ENCODE data around the gene DEPDC5. TPM values are rescaled to one million over a fixed set of nuclear protein-coding genes. Genes with fewer than 3 reads are reported as not detected.

The DEPDC5 gene
- total RNA-seq, 2 donors from 2014 or later, result 31.9 to 43.2 TPM

GRCh38 chr22:31869739-31870138, 115.9 kb downstream of the DEPDC5 start:
- Histone ChIP-seq H3K4me3 (ENCODE audit: low read length) (no peak overlapping the region), H3K27ac (ENCODE audit: low read depth, low read length) (no peak overlapping the region), H3K9ac (ENCODE audit: extremely low read depth, low read length, poor library complexity, severe bottlenecking) (no peak overlapping the region), H3K27me3 (ENCODE audit: control insufficient read depth, insufficient read depth, low read length, poor library complexity, severe bottlenecking) (no peaks in the 10 kb centered on the region), H3K4me1 (ENCODE audit: control insufficient read depth, insufficient read depth, low read length) (no peaks in the 10 kb centered on the region), H3K36me3 (ENCODE audit: control insufficient read depth, insufficient read depth, low read length) (peaks cover 26% of the 10 kb centered on the region), H3K9me3 (ENCODE audit: control insufficient read depth, low read length) (no peaks in the 10 kb centered on the region)
- Mint-ChIP-seq H3K9me3 (no peaks in the 10 kb centered on the region), H3K27ac (no peak overlapping the region), H3K4me3 (no peak overlapping the region), H3K27me3 (ENCODE audit: insufficient read depth) (no peaks in the 10 kb centered on the region), H3K4me1 (no peaks in the 10 kb centered on the region), H3K36me3 (ENCODE audit: low read depth) (peaks cover 47% of the 10 kb centered on the region)
- TF ChIP-seq CTCF (conservative IDR thresholded peaks at IDR 0.05), result no peak
- DNase-seq, result no peak
- 89% methylated on average over 5 of the region's 5 CpGs for WGBS, 2 experiments (ENCODE audit: insufficient coverage in 1 of 2, insufficient read length in 1 of 2)

- peaks cover 28% of the 10 kb centered on the region for H3K36me3 ChIP-seq (ENCODE audit: control insufficient read depth, insufficient read depth, low read length)
- no peaks in the 10 kb centered on the region for H3K9me3 ChIP-seq (ENCODE audit: control insufficient read depth, low read length)
- no peak overlapping the region for H3K4me3 ChIP-seq (ENCODE audit: low read length)
- Mint-ChIP-seq H3K4me1 (no peaks in the 10 kb centered on the region), H3K27ac (no peak overlapping the region), H3K36me3 (ENCODE audit: low read depth) (peaks cover 41% of the 10 kb centered on the region), H3K27me3 (ENCODE audit: insufficient read depth) (no peaks in the 10 kb centered on the region), H3K9me3 (no peaks in the 10 kb centered on the region), H3K4me3 (no peak overlapping the region)
- 88 to 94% methylated on average over 6 of the region's 6 CpGs for WGBS, 2 experiments (ENCODE audit: insufficient coverage in 1 of 2, insufficient read length in 1 of 2)
- no peak overlapping the region for H3K9ac ChIP-seq (ENCODE audit: extremely low read depth, low read length, poor library complexity, severe bottlenecking)
- no peak for DNase-seq
- no peak overlapping the region for H3K27ac ChIP-seq (ENCODE audit: low read depth, low read length)
- TF ChIP-seq CTCF (conservative IDR thresholded peaks at IDR 0.05), result no peak
- no peaks in the 10 kb centered on the region for H3K27me3 ChIP-seq (ENCODE audit: control insufficient read depth, insufficient read depth, low read length, poor library complexity, severe bottlenecking)
- H3K4me1 ChIP-seq (ENCODE audit: control insufficient read depth, insufficient read depth, low read length), result no peaks in the 10 kb centered on the region
These were observed 117.1 kb downstream of the DEPDC5 start for GRCh38 chr22:31870890-31871289.

- Mint-ChIP-seq H3K27ac (no peak overlapping the region), H3K4me3 (no peak overlapping the region), H3K4me1 (no peaks in the 10 kb centered on the region), H3K36me3 (ENCODE audit: low read depth) (peaks cover 44% of the 10 kb centered on the region), H3K9me3 (no peaks in the 10 kb centered on the region), H3K27me3 (ENCODE audit: insufficient read depth) (no peaks in the 10 kb centered on the region)
- Histone ChIP-seq H3K27ac (ENCODE audit: low read depth, low read length) (no peak overlapping the region), H3K4me1 (ENCODE audit: control insufficient read depth, insufficient read depth, low read length) (no peaks in the 10 kb centered on the region), H3K27me3 (ENCODE audit: control insufficient read depth, insufficient read depth, low read length, poor library complexity, severe bottlenecking) (no peaks in the 10 kb centered on the region), H3K9ac (ENCODE audit: extremely low read depth, low read length, poor library complexity, severe bottlenecking) (no peak overlapping the region), H3K9me3 (ENCODE audit: control insufficient read depth, low read length) (no peaks in the 10 kb centered on the region), H3K4me3 (ENCODE audit: low read length) (no peak overlapping the region), H3K36me3 (ENCODE audit: control insufficient read depth, insufficient read depth, low read length) (peaks cover 28% of the 10 kb centered on the region)
- DNase-seq, result no peak
- 93 to 98% methylated on average over 4 of the region's 4 CpGs for WGBS, 2 experiments (ENCODE audit: insufficient coverage in 1 of 2, insufficient read length in 1 of 2)
- no peak for TF ChIP-seq CTCF (conservative IDR thresholded peaks at IDR 0.05)
These were observed 117.7 kb downstream of the DEPDC5 start for GRCh38 chr22:31871480-31871879.
